CD14-positive monocyte (primary cell): Measurements from ENCODE around the gene SIAH3. TPM values are rescaled to one million over a fixed set of nuclear protein-coding genes. Genes with fewer than 3 reads are reported as not detected.
A peak's percentile ranks its signal among the peaks of the same experiment; 100 is the strongest.

Experiments
- DNase-seq, 3 donors: peaks; one replicate each; pipeline ENCODE4 v3.0.0-alpha.2; 2011 to 2022
- H2AFZ ChIP-seq: 2 replicates; pipeline ENCODE4 v1.6.0; 2012; ENCODE audit warnings: mild to moderate bottlenecking, low read depth, low read length, inconsistent platforms; ENCODE audit not compliant: insufficient read depth, poor library complexity, severe bottlenecking
- H3K27ac ChIP-seq, 2 donors: 1 replicate in 1 of 2; 2 replicates in 1 of 2; pipeline ENCODE4 v1.5.1; 2012 to 2013; ENCODE audit warnings: low read length in 2 of 2, control low read depth in 1 of 2, inconsistent platforms in 1 of 2, low read depth in 1 of 2, mild to moderate bottlenecking in 1 of 2
- H3K27me3 ChIP-seq, 2 donors: one replicate each; pipeline versions ENCODE4 v1.6.0 to v1.6.1; 2011 to 2013; ENCODE audit warnings: low read length in 2 of 2; ENCODE audit not compliant: control insufficient read depth in 2 of 2, insufficient read depth in 2 of 2
- H3K36me3 ChIP-seq, 2 donors: replicated peaks in 1 of 2; 1 replicate in 1 of 2; 2 replicates in 1 of 2; pipeline versions ENCODE4 v1.5.1 to v1.6.1; 2012 to 2013; ENCODE audit warnings: low read length in 2 of 2, control low read depth in 1 of 2, inconsistent platforms in 1 of 2, mild to moderate bottlenecking in 1 of 2; ENCODE audit not compliant: insufficient read depth in 2 of 2, control insufficient read depth in 1 of 2
- H3K4me1 ChIP-seq, 2 donors: 1 replicate in 1 of 2; 2 replicates in 1 of 2; pipeline versions ENCODE4 v1.5.1 to v1.6.1; 2012 to 2013; ENCODE audit warnings: low read length in 2 of 2, control low read depth in 1 of 2, inconsistent platforms in 1 of 2, mild to moderate bottlenecking in 1 of 2, moderate library complexity in 1 of 2; ENCODE audit not compliant: insufficient read depth in 2 of 2, control insufficient read depth in 1 of 2
- H3K4me2 ChIP-seq: replicated peaks from 2 replicates; pipeline ENCODE3; 2012; ENCODE audit warnings: low read length, moderate library complexity, mild to moderate bottlenecking; ENCODE audit not compliant: poor library complexity, severe bottlenecking; ENCODE audit errors: extremely low read depth
- H3K4me3 ChIP-seq, 3 experiments: fragments of 200-600 bp in 1 of 3; sonication (generic) in 1 of 3; replicated peaks in 1 of 3; 1 replicate in 2 of 3; 2 replicates in 1 of 3; pipeline ENCODE4 v1.5.1; 2011 to 2013; ENCODE audit warnings: low read length in 3 of 3, mild to moderate bottlenecking in 3 of 3, control low read depth in 2 of 3, low read depth in 2 of 3, inconsistent platforms in 1 of 3, moderate library complexity in 1 of 3
- H3K79me2 ChIP-seq: 2 replicates; pipeline ENCODE4 v1.6.0; 2012; ENCODE audit warnings: mild to moderate bottlenecking, control low read depth, inconsistent platforms, low read length, moderate library complexity; ENCODE audit not compliant: insufficient read depth
- H3K9ac ChIP-seq: 2 replicates; pipeline ENCODE4 v1.6.0; 2017; ENCODE audit warnings: low read length, mild to moderate bottlenecking; ENCODE audit not compliant: insufficient read depth, poor library complexity, severe bottlenecking
- H3K9me3 ChIP-seq, 2 donors: replicated peaks in 1 of 2; 1 replicate in 1 of 2; 2 replicates in 1 of 2; pipeline versions ENCODE4 v1.5.1 to v1.6.1; 2012 to 2013; ENCODE audit warnings: low read length in 2 of 2, control low read depth in 1 of 2; ENCODE audit not compliant: control insufficient read depth in 1 of 2, insufficient read depth in 1 of 2
- H4K20me1 ChIP-seq: 2 replicates; pipeline ENCODE4 v1.6.0; 2012; ENCODE audit warnings: mild to moderate bottlenecking, low read length, control low read depth, moderate library complexity; ENCODE audit not compliant: insufficient read depth
- H3K27ac Mint-ChIP-seq, 7 donors: one replicate each; pipeline ENCODE4 v1.8.0; 2020; ENCODE audit warnings: mild to moderate bottlenecking in 7 of 7, mixed read lengths in 7 of 7, moderate library complexity in 6 of 7, inconsistent platforms in 2 of 7
- H3K27me3 Mint-ChIP-seq, 3 donors: one replicate each; pipeline ENCODE4 v1.8.0; 2021 to 2022; ENCODE audit warnings: low read depth in 3 of 3, mild to moderate bottlenecking in 3 of 3, mixed read lengths in 3 of 3, moderate library complexity in 3 of 3, inconsistent platforms in 1 of 3
- H3K36me3 Mint-ChIP-seq, 2 donors: one replicate each; pipeline ENCODE4 v1.8.0; 2020; ENCODE audit warnings: mixed read lengths in 2 of 2, inconsistent platforms in 1 of 2, mild to moderate bottlenecking in 1 of 2
- H3K4me1 Mint-ChIP-seq: one replicate; pipeline ENCODE4 v1.8.0; 2020; ENCODE audit warnings: mild to moderate bottlenecking, mixed read lengths
- H3K4me3 Mint-ChIP-seq, 2 donors: one replicate each; pipeline ENCODE4 v1.8.0; 2020; ENCODE audit warnings: mild to moderate bottlenecking in 2 of 2, mixed read lengths in 2 of 2, moderate library complexity in 1 of 2
- H3K9me3 Mint-ChIP-seq, 7 donors: one replicate each; pipeline ENCODE4 v1.8.0; 2020 to 2022; ENCODE audit warnings: mixed read lengths in 7 of 7, mild to moderate bottlenecking in 6 of 7, moderate library complexity in 6 of 7, inconsistent platforms in 2 of 7
- CTCF ChIP-seq: fragments of 200-600 bp; IDR thresholded peaks from one replicate; pipeline ENCODE4 v1.8.0; 2022; ENCODE audit warnings: antibody characterized with exemption, mild to moderate bottlenecking
- WGBS: methylation state at CpG from one replicate; pipeline ENCODE4 v1.1.5; 2013; ENCODE audit warnings: missing lambda C conversion rate; ENCODE audit not compliant: insufficient coverage; 5-methylcytosine and 5-hydroxymethylcytosine counted together
- intact Hi-C, 2 donors: fragments of 100-400 bp; cut with micrococcal nuclease; formaldehyde crosslinking; loops; one replicate each; pipeline versions ENCODE4 v1.15.0 to v1.15.1; 2023
- polyA plus RNA-seq, 3 donors: library from polyadenylated mRNA; depleted of rRNA in 1 of 3; unstranded in 2 of 3; stranded (reverse) in 1 of 3; fragments of 300-500 nt in 2 of 3; fragments of >200 nt in 1 of 3; fragmentation: Illumina TruSeq in 2 of 3; gene quantifications; 1 replicate in 2 of 3; 2 replicates in 1 of 3; pipeline ENCODE4 v1.2.3, GENCODE V29; 2012 to 2021

Gene SIAH3
- polyA plus RNA-seq, 3 donors, result not detected

- Histone ChIP-seq H3K79me2 (no peaks in the 10 kb centered on the region), H3K4me1 (no peaks in the 10 kb centered on the region), H3K36me3 (no peaks in the 10 kb centered on the region), H3K27ac (no peak overlapping the region), H3K4me2 (no peak overlapping the region), H3K9me3 (no peaks in the 10 kb centered on the region), H2AFZ (peak overlapping the region; percentile 24), H3K4me3 (no peak overlapping the region), H3K27me3 (no peaks in the 10 kb centered on the region), H3K9ac (no peak overlapping the region), H4K20me1 (no peaks in the 10 kb centered on the region)
- H3K27ac Mint-ChIP-seq, result no peak overlapping the region
- no peak for DNase-seq
- H3K4me1 Mint-ChIP-seq, result peaks cover 10% of the 10 kb centered on the region
- H3K27me3 Mint-ChIP-seq, result peaks cover 3 to 9% (median 3%) of the 10 kb centered on the region in 3 donors
- H3K9me3 Mint-ChIP-seq, result peaks cover 0 to 2% (median 0%) of the 10 kb centered on the region in 7 donors
- intact Hi-C loops, result no loop called here
- no peaks in the 10 kb centered on the region for H3K36me3 Mint-ChIP-seq
- 100% methylated on average over 1 of the region's 6 CpGs for WGBS
- no peak for TF ChIP-seq CTCF
- no peak overlapping the region for H3K4me3 Mint-ChIP-seq
Observed at GRCh38 chr13:45786293-45786920, 65.1 kb downstream of the SIAH3 start.

- Histone ChIP-seq H3K79me2 (no peaks in the 10 kb centered on the region), H3K36me3 (no peaks in the 10 kb centered on the region), H2AFZ (no peak overlapping the region), H3K4me1 (no peaks in the 10 kb centered on the region), H3K9ac (no peak overlapping the region), H3K27ac (no peak overlapping the region), H4K20me1 (no peaks in the 10 kb centered on the region), H3K27me3 (no peaks in the 10 kb centered on the region), H3K4me3 (no peak overlapping the region), H3K4me2 (no peak overlapping the region), H3K9me3 (no peaks in the 10 kb centered on the region)
- Mint-ChIP-seq H3K9me3 (peaks cover 0 to 2% (median 0%) of the 10 kb centered on the region in 7 donors), H3K4me3 (no peak overlapping the region), H3K4me1 (peaks cover 10% of the 10 kb centered on the region), H3K27ac (peak overlapping the region in 1 of 7 donors; percentile 64), H3K27me3 (peaks cover 2 to 7% (median 3%) of the 10 kb centered on the region in 3 donors), H3K36me3 (no peaks in the 10 kb centered on the region)
- 98% methylated on average over 6 of the region's 10 CpGs for WGBS
- TF ChIP-seq CTCF, result no peak
- intact Hi-C loops, result no loop called here
- DNase-seq, result no peak
Observed at GRCh38 chr13:45784755-45785675, 66.5 kb downstream of the SIAH3 start.
